GM19438 (cell line): ENCODE measurements around the gene LGMN.

Experiments
- ATAC-seq: cut with Tn5 transposase; IDR thresholded peaks from one replicate; pipeline ENCODE4 v1.9.1; 2021; ENCODE audit warnings: low read depth; ENCODE audit not compliant: unreplicated experiment

Gene LGMN

GRCh38 chr14:92657457-92658142 is 90.8 kb downstream of the LGMN start:
- ATAC-seq: no peak

GRCh38 chr14:92656306-92657081 is 91.9 kb downstream of the LGMN start:
- no peak for ATAC-seq

- ATAC-seq: no peak
Observed at GRCh38 chr14:92655419-92656201, 92.8 kb downstream of the LGMN start.

- no peak for ATAC-seq
Observed at GRCh38 chr14:92654239-92654901, 94.1 kb downstream of the LGMN start.
